OCI-LY7 (cell line): Measurements from ENCODE around the gene ARHGAP24. TPM values are rescaled to one million over a fixed set of nuclear protein-coding genes. Genes with fewer than 3 reads are reported as not detected.
"Not testable (repeated sequence)": the region's sequence is repeated elsewhere in the genome, so short reads cannot be mapped to it uniquely, and the experiment has no call there.

Experiments used
- BruUV-seq: library from RNA; stranded (reverse); fragments of 400-500 nt; replicated peaks from 2 replicates; lab custom pipeline; 2021; lab: Mats Ljungman, UMichigan
- CTCF ChIA-PET: fragments of 300-600 bp; sonication (Branson Sonifier 250); formaldehyde crosslinking; loops from one replicate; lab custom pipeline; 2022; ENCODE audit warnings: antibody characterized with exemption; ENCODE audit not compliant: unreplicated experiment; lab: Charles Lee
- POLR2A ChIA-PET: fragments of 300-600 bp; sonication (Branson Sonifier 250); formaldehyde crosslinking; loops from one replicate; lab custom pipeline; 2022; ENCODE audit warnings: antibody characterized with exemption; lab: Charles Lee
- DNase-seq: peaks from one replicate; pipeline ENCODE4 v3.0.0-alpha.2; 2015; ENCODE audit warnings: low spot score
- H2AFZ ChIP-seq: fragments of 200-600 bp; sonication (generic), shearing (Covaris generic); 2 replicates; pipeline ENCODE4 v1.6.1; 2014; ENCODE audit warnings: mild to moderate bottlenecking, antibody characterized with exemption, low read length, moderate library complexity
- H3K27ac ChIP-seq: fragments of 200-600 bp; sonication (generic); 2 replicates; pipeline ENCODE4 v1.5.1; 2014; ENCODE audit warnings: mixed run types, low read depth, mild to moderate bottlenecking, moderate library complexity, low read length, inconsistent platforms; ENCODE audit not compliant: poor library complexity, severe bottlenecking
- H3K36me3 ChIP-seq: fragments of 200-600 bp; sonication (generic); 2 replicates; pipeline ENCODE4 v1.6.1; 2014; ENCODE audit warnings: mild to moderate bottlenecking, antibody characterized with exemption, low read length, moderate library complexity, mixed read lengths; ENCODE audit not compliant: insufficient read depth
- H3K4me1 ChIP-seq: fragments of 200-600 bp; sonication (generic); 2 replicates; pipeline ENCODE4 v1.5.1; 2014; ENCODE audit warnings: mild to moderate bottlenecking, low read length; ENCODE audit not compliant: insufficient read depth, poor library complexity, severe bottlenecking
- H3K4me2 ChIP-seq: fragments of 200-600 bp; sonication (generic); 2 replicates; pipeline ENCODE4 v1.6.1; 2014; ENCODE audit warnings: mild to moderate bottlenecking, low read length
- H3K4me3 ChIP-seq: fragments of 200-600 bp; sonication (generic); 2 replicates; pipeline ENCODE4 v1.5.1; 2014; ENCODE audit warnings: mild to moderate bottlenecking, low read depth, low read length; ENCODE audit not compliant: poor library complexity, severe bottlenecking
- H3K79me2 ChIP-seq: fragments of 200-600 bp; sonication (generic); 2 replicates; pipeline ENCODE4 v1.6.1; 2016; ENCODE audit warnings: low read depth, mild to moderate bottlenecking, low read length, moderate library complexity, mixed read lengths; ENCODE audit not compliant: insufficient read depth
- H3K9me2 ChIP-seq: fragments of 200-600 bp; sonication (generic); 2 replicates; pipeline ENCODE4 v1.6.1; 2016; ENCODE audit warnings: mild to moderate bottlenecking, low read length, mixed read lengths; ENCODE audit not compliant: insufficient read depth
- H3K9me3 ChIP-seq: fragments of 200-600 bp; sonication (generic); 2 replicates; pipeline ENCODE4 v1.6.1; 2014; ENCODE audit warnings: mild to moderate bottlenecking, mixed run types, low read length, mixed read lengths
- H4K20me1 ChIP-seq: fragments of 200-600 bp; sonication (generic); 2 replicates; pipeline ENCODE4 v1.6.1; 2014; ENCODE audit warnings: mild to moderate bottlenecking, antibody characterized with exemption, low read length, moderate library complexity, mixed read lengths; ENCODE audit not compliant: insufficient read depth
- CTCF ChIP-seq: fragments of 200-600 bp; sonication (generic); conservative IDR thresholded peaks from 2 replicates; pipeline ENCODE4 v1.5.1; 2014; ENCODE audit warnings: mild to moderate bottlenecking, antibody characterized with exemption, low read length, moderate library complexity, mixed read lengths
- EZH2phosphoT487 ChIP-seq: fragments of 200-600 bp; sonication (generic); IDR thresholded peaks from 2 replicates; pipeline ENCODE4 v1.6.1; 2018; ENCODE audit warnings: low read depth, borderline replicate concordance, mild to moderate bottlenecking, mixed run types, antibody characterized with exemption, low read length, moderate library complexity, mixed read lengths
- intact Hi-C: fragments of 100-400 bp; cut with micrococcal nuclease; formaldehyde crosslinking; loops from one replicate; pipeline ENCODE4 v1.10.0; 2022; ENCODE audit not compliant: unreplicated experiment
- total RNA-seq, 2 experiments: library from RNA; depleted of rRNA in 1 of 2; stranded (reverse); fragments of >200 nt in 1 of 2; shearing (Covaris generic) in 1 of 2; gene quantifications; 2 replicates each; pipeline ENCODE4 v1.2.3, GENCODE V29; 2014 to 2022

ARHGAP24 gene
- total RNA-seq, 2 experiments from 2014 or later, result 0.88 to 4.4 TPM

- intact Hi-C loops, result no loop called here
- BruUV-seq, result no TSS peak
- CTCF ChIA-PET, result no interaction called here
Observed at GRCh38 chr4:85963231-85963630, 488.3 kb downstream of the ARHGAP24 start.

GRCh38 chr4:85964298-85964697 is 489.3 kb downstream of the ARHGAP24 start:
- intact Hi-C loops, result no loop called here
- Histone ChIP-seq H3K4me2 (no peak overlapping the region), H3K4me1 (no peaks in the 10 kb centered on the region), H3K79me2 (no peaks in the 10 kb centered on the region), H4K20me1 (no peaks in the 10 kb centered on the region), H2AFZ (no peak overlapping the region), H3K4me3 (no peak overlapping the region), H3K9me2 (no peaks in the 10 kb centered on the region), H3K27ac (no peak overlapping the region), H3K36me3 (no peaks in the 10 kb centered on the region), H3K9me3 (no peaks in the 10 kb centered on the region)
- no peak for TF ChIP-seq CTCF
- no peak for TF ChIP-seq EZH2phosphoT487
- CTCF ChIA-PET, result no interaction called here
- no TSS peak for BruUV-seq
- POLR2A ChIA-PET, result interaction anchor here (0.7 kb wide), 1 partner anchor 1043 kb away, joined by 3 read pairs; no protein-coding TSS in a partner anchor
- DNase-seq, result no peak

More at GRCh38 chr4:85963231-85963630, 488.3 kb downstream of the ARHGAP24 start:
- POLR2A ChIA-PET, result no interaction called here
- H4K20me1 ChIP-seq, result no peaks in the 10 kb centered on the region
- H3K4me2 ChIP-seq, result no peak overlapping the region
- no peak overlapping the region for H3K27ac ChIP-seq
- no peaks in the 10 kb centered on the region for H3K79me2 ChIP-seq
- H3K9me2 ChIP-seq, result no peaks in the 10 kb centered on the region
- H3K4me3 ChIP-seq, result no peak overlapping the region
- TF ChIP-seq CTCF, result no peak
- TF ChIP-seq EZH2phosphoT487, result no peak
- H2AFZ ChIP-seq, result no peak overlapping the region
- H3K4me1 ChIP-seq, result no peaks in the 10 kb centered on the region
- no peak for DNase-seq
- no peaks in the 10 kb centered on the region for H3K9me3 ChIP-seq
- H3K36me3 ChIP-seq, result no peaks in the 10 kb centered on the region

- H2AFZ ChIP-seq, H3K9me3 ChIP-seq, H4K20me1 ChIP-seq, BruUV-seq, H3K4me1 ChIP-seq, H3K36me3 ChIP-seq, H3K9me2 ChIP-seq, H3K79me2 ChIP-seq, H3K27ac ChIP-seq, CTCF ChIA-PET, DNase-seq, H3K4me3 ChIP-seq, H3K4me2 ChIP-seq: not testable (repeated sequence)
- intact Hi-C loops, result loop anchor here (5.0 kb wide), 1 partner anchor 208 kb away; no protein-coding TSS in a partner anchor
- POLR2A ChIA-PET, result interaction anchor here (0.7 kb wide), 1 partner anchor 1043 kb away, joined by 3 read pairs; no protein-coding TSS in a partner anchor
Observed at GRCh38 chr4:85965017-85965416, 490.1 kb downstream of the ARHGAP24 start.
